HepG2 (cell line): ENCODE data around the gene SECTM1. TPM values are rescaled to one million over a fixed set of nuclear protein-coding genes. Genes with fewer than 3 reads are reported as not detected.
A peak's percentile ranks its signal among the peaks of the same experiment; 100 is the strongest.

Experiments
- ASH2L ChIP-seq: fragments of 300-600, 200-600 bp; sonication (generic); IDR thresholded peaks from 2 replicates; pipeline ENCODE4 v1.7.0; 2017; ENCODE audit warnings: low read depth, mild to moderate bottlenecking, moderate library complexity, mixed read lengths, low read length; ENCODE audit not compliant: insufficient read length
- HIC2 ChIP-seq: sonication (generic); formaldehyde crosslinking; IDR thresholded peaks from 2 replicates; pipeline ENCODE4 v1.9.0; 2022; ENCODE audit warnings: low read depth, missing genetic modification reagents
- ISL2 ChIP-seq: sonication (generic); formaldehyde crosslinking; IDR thresholded peaks from 2 replicates; pipeline ENCODE4 v1.5.0; 2020; ENCODE audit warnings: missing genetic modification reagents
- NFKBIZ ChIP-seq: IDR thresholded peaks from 2 replicates; pipeline ENCODE4 v1.6.1; 2018; ENCODE audit warnings: missing genetic modification reagents, missing compliant biosample characterization
- NR2F2 ChIP-seq: IDR thresholded peaks from 2 replicates; pipeline ENCODE4 v1.6.1; 2012; ENCODE audit warnings: low read depth, inconsistent platforms, borderline replicate concordance
- RBM39 ChIP-seq: fragments of 200-400 bp; formaldehyde crosslinking; IDR thresholded peaks from one replicate; pipeline ENCODE4 v1.6.1; 2018; ENCODE audit warnings: antibody characterized with exemption, mild to moderate bottlenecking, low read depth, low read length; ENCODE audit not compliant: poor library complexity, severe bottlenecking
- SIX4 ChIP-seq: sonication (generic); formaldehyde crosslinking; IDR thresholded peaks from 2 replicates; pipeline ENCODE4 v1.4.0; 2020; ENCODE audit warnings: missing genetic modification reagents
- SKI ChIP-seq: fragments of 450-650 bp; IDR thresholded peaks from one replicate; pipeline ENCODE4 v1.6.1; 2018; ENCODE audit warnings: mild to moderate bottlenecking; ENCODE audit not compliant: partially characterized antibody
- SNRNP70 ChIP-seq: fragments of 200-400 bp; formaldehyde crosslinking; IDR thresholded peaks from 2 replicates; pipeline ENCODE4 v1.6.1; 2017; ENCODE audit warnings: mild to moderate bottlenecking, low read depth, low read length, moderate library complexity
- TBX2 ChIP-seq: sonication (generic); formaldehyde crosslinking; IDR thresholded peaks from 2 replicates; pipeline ENCODE4 v1.5.0; 2020; ENCODE audit warnings: missing genetic modification reagents, mild to moderate bottlenecking, borderline replicate concordance
- ZIK1 ChIP-seq: sonication (generic); formaldehyde crosslinking; IDR thresholded peaks from 2 replicates; pipeline ENCODE4 v1.5.0; 2020; ENCODE audit warnings: mild to moderate bottlenecking, low read depth, missing genetic modification reagents, borderline replicate concordance
- ZNF12 ChIP-seq: sonication (generic); formaldehyde crosslinking; IDR thresholded peaks from 2 replicates; pipeline ENCODE4 v1.5.0; 2020; ENCODE audit warnings: missing genetic modification reagents
- ZNF260 ChIP-seq: sonication (generic); formaldehyde crosslinking; IDR thresholded peaks from 2 replicates; pipeline ENCODE4 v1.4.0; 2020; ENCODE audit warnings: missing genetic modification reagents, low read depth, mild to moderate bottlenecking, borderline replicate concordance
- ZNF891 ChIP-seq: sonication (generic); formaldehyde crosslinking; IDR thresholded peaks from 2 replicates; pipeline ENCODE4 v1.5.0; 2020; ENCODE audit warnings: mild to moderate bottlenecking, missing genetic modification reagents
- polyA plus RNA-seq, 8 experiments: library from polyadenylated mRNA; depleted of rRNA in 3 of 8; stranded (reverse) in 7 of 8; unstranded in 1 of 8; fragments of >200 nt; fragmentation: Illumina TruSeq in 4 of 8; extraction: Trizol in 4 of 8; gene quantifications; 2 replicates each; pipeline versions ENCODE4 v1.2.1 to v1.2.3, GENCODE V29; 2011 to 2016; ENCODE audit warnings: low read depth in 4 of 8, missing spikeins in 1 of 8, mixed read lengths in 1 of 8; ENCODE audit not compliant: insufficient read depth in 1 of 8
- total RNA-seq, 5 experiments: library from RNA; depleted of rRNA; stranded (reverse); fragments of >200 nt; fragmentation: Illumina TruSeq; extraction: Trizol; gene quantifications; 2 replicates each; pipeline ENCODE4 v1.2.3, GENCODE V29; 2016; ENCODE audit warnings: low read depth in 1 of 5
- TF ChIP-seq, protein P1 (sequence below): IDR thresholded peaks from 2 replicates; pipeline ENCODE4 v1.6.1; 2016; ENCODE audit warnings: low read depth, borderline replicate concordance
- TF ChIP-seq, protein P2 (sequence below): sonication (generic); formaldehyde crosslinking; IDR thresholded peaks from 2 replicates; pipeline ENCODE4 v1.4.0; 2020; ENCODE audit warnings: low read depth, missing genetic modification reagents
- TF ChIP-seq, protein P3 (sequence below): sonication (generic); formaldehyde crosslinking; IDR thresholded peaks from 2 replicates; pipeline ENCODE4 v1.4.0; 2020; ENCODE audit warnings: low read depth, mild to moderate bottlenecking, missing genetic modification reagents
- TF ChIP-seq, protein P4 (sequence below): IDR thresholded peaks from 2 replicates; pipeline ENCODE4 v1.6.1; 2018; ENCODE audit warnings: missing genetic modification reagents, mild to moderate bottlenecking, missing compliant biosample characterization

Gene SECTM1
- total and polyA plus RNA-seq, 2 of the 13 experiments (the other 11 are each of a cell fraction or from before 2014, with no cell fraction given): 3.5 to 5.3 TPM

- TF ChIP-seq ZNF891 (CRISPR knock-in tag) (no peak), SKI (no peak), NFKBIZ (CRISPR knock-in tag) (peak; percentile 49; the same call in 1 of the 2 replicates), NR2F2 (no peak), ZIK1 (CRISPR knock-in tag) (no peak), HIC2 (CRISPR knock-in tag) (peak; percentile 80), ZNF12 (no peak), SNRNP70 (no peak), TBX2 (peak; percentile 22; the same call in 1 of the 2 replicates), ZNF260 (CRISPR knock-in tag) (no peak), ASH2L (peak; percentile 41), RBM39 (peak; percentile 26), SIX4 (CRISPR knock-in tag) (no peak), ISL2 (0 out of 2 replicates have a peak, but pooled peaks have one; percentile 21)
- TF ChIP-seq, protein P1, sequence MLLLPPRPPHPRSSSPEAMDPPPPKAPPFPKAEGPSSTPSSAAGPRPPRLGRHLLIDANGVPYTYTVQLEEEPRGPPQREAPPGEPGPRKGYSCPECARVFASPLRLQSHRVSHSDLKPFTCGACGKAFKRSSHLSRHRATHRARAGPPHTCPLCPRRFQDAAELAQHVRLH (CRISPR knock-in tag): 0 out of 2 replicates have a peak, but pooled peaks have one; percentile 7
- TF ChIP-seq, protein P2, sequence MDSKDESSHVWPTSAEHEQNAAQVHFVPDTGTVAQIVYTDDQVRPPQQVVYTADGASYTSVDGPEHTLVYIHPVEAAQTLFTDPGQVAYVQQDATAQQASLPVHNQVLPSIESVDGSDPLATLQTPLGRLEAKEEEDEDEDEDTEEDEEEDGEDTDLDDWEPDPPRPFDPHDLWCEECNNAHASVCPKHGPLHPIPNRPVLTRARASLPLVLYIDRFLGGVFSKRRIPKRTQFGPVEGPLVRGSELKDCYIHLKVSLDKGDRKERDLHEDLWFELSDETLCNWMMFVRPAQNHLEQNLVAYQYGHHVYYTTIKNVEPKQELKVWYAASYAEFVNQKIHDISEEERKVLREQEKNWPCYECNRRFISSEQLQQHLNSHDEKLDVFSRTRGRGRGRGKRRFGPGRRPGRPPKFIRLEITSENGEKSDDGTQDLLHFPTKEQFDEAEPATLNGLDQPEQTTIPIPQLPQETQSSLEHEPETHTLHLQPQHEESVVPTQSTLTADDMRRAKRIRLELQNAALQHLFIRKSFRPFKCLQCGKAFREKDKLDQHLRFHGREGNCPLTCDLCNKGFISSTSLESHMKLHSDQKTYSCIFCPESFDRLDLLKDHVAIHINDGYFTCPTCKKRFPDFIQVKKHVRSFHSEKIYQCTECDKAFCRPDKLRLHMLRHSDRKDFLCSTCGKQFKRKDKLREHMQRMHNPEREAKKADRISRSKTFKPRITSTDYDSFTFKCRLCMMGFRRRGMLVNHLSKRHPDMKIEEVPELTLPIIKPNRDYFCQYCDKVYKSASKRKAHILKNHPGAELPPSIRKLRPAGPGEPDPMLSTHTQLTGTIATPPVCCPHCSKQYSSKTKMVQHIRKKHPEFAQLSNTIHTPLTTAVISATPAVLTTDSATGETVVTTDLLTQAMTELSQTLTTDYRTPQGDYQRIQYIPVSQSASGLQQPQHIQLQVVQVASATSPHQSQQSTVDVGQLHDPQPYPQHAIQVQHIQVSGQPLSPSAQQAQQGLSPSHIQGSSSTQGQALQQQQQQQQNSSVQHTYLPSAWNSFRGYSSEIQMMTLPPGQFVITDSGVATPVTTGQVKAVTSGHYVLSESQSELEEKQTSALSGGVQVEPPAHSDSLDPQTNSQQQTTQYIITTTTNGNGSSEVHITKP (CRISPR knock-in tag): 0 out of 2 replicates have a peak, but pooled peaks have one; percentile 15
- TF ChIP-seq, protein P3, sequence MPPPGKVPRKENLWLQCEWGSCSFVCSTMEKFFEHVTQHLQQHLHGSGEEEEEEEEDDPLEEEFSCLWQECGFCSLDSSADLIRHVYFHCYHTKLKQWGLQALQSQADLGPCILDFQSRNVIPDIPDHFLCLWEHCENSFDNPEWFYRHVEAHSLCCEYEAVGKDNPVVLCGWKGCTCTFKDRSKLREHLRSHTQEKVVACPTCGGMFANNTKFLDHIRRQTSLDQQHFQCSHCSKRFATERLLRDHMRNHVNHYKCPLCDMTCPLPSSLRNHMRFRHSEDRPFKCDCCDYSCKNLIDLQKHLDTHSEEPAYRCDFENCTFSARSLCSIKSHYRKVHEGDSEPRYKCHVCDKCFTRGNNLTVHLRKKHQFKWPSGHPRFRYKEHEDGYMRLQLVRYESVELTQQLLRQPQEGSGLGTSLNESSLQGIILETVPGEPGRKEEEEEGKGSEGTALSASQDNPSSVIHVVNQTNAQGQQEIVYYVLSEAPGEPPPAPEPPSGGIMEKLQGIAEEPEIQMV (CRISPR knock-in tag): no peak
- TF ChIP-seq, protein P4, sequence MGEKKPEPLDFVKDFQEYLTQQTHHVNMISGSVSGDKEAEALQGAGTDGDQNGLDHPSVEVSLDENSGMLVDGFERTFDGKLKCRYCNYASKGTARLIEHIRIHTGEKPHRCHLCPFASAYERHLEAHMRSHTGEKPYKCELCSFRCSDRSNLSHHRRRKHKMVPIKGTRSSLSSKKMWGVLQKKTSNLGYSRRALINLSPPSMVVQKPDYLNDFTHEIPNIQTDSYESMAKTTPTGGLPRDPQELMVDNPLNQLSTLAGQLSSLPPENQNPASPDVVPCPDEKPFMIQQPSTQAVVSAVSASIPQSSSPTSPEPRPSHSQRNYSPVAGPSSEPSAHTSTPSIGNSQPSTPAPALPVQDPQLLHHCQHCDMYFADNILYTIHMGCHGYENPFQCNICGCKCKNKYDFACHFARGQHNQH (CRISPR knock-in tag): no peak
These were observed 5.5 kb upstream of the SECTM1 start (continued) for GRCh38 chr17:82338858-82339633.
